Stimulated activated CD4-positive, alpha-beta T cell treated with anti-CD3 and anti-CD28 coated beads, Interleukin-15, amount 100 ng/mL, for 1 hour (primary cell): Measurements from ENCODE around the gene PSMA7.

Source experiments
- DNase-seq, 2 donors: peaks; one replicate each; pipeline ENCODE4 v3.0.0-alpha.2; 2020; ENCODE audit warnings: low read depth in 1 of 2, low spot score in 1 of 2

The PSMA7 gene

DNA sequence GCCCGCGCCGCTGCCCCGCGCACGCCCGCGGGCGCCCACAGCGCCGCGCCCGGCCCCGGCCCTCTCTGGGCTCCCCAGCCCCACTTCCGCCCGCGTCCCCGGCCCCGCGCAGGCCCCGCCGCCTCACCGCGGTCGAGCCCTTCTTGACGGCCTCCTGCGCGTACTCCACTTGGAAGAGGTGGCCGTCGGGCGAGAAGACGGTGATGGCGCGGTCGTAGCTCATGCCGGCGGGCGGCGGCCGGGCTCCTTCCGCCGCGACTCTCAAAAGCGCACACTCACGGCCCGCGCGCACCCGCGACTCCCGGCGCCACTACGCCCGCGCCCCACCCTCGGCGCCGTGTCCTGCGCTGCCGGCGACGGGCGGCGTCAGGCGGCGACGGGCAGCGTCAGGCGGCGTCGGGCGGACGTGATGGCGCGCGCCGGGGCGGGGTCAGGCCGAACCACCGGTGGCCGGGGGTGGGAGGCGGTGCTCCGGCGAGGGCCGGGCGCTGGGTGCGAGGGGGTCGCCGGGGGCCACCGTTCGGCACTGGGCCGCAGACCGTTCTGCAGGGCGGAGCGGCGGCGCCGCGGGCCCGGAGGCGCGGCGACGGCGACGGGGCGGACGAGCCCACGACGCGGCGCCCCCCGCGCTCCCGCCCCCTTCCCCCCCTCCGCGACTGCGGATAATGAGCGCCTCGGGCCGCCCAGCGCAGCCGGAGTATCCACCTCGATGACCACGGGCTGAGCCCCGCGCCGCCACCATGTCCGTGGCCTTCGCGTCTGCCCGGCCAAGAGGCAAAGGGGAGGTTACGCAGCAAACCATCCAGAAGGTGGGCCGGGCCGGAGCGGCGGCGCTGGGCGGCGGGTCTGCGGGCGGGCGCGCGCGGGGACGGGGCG lies at the start of gene PSMA7, which contains the start of gene SS18L1:
Gene PSMA7 (minus strand): TSS at position 314 of the 876 bp plus-strand sequence. CDS start 91 bp downstream, at position 223.
Gene SS18L1 (plus strand): TSS at position 689 of the 876 bp plus-strand sequence. CDS start 52 bp downstream, at position 741.
- DNase-seq, result peak; percentile 75 to 82

DNA sequence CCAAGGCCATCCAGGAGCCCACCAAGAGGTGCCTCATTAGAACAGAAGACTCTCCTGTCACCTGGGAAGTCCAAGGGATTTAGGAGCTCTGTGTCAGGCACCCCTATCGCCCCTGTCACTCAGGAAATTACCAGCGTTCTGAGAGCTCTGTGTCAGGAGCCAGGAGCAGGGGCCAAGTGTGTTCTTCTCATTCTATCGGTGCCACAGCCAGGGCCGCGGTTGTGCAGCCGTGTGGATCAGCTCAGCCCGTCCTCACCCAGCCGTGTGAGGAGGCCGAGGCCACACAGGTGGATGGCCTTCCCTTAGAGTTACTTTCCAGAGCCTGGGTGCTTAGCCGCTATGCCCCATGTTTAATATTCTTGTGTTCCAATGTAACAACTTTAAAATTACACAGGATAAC lies 49.4 kb upstream of the PSMA7 start:
- DNase-seq, result no peak

DNA sequence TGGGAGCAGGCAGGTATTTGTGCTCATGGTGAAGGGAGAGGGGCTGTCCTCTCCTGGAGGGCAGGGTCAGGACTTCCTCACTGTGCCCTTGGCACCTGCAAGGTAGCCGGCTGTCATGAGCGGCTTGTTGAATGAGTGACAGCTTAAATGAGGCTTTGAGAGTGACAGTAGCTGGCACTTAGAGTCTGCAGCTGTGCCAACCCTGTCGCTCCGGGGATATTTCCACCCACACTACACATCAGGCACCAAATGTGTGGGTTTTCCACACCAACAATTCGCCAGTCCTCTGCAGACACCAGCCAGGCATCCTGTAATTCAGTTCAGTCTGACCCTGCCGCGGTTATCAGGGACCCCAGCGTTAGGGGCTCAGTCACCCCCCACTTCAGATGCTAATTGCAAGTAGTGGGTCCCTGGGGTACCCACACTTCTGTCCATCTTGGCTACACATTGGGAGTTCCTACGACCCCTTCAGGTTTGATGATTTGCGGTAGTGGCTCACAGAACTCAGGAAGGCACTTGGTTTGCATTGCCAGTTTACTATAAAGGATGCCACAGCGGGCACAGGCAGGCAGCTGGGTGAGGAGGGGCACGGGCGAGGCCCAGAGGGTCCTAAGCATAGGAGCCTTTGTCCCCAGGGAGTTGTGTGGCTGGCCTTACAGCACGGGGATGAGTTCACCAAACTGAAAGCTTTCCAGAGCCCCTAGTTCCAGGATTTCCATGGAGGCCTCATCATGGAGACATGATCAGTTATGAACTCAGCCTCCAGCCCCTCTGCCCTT lies 48.8 kb upstream of the PSMA7 start:
- DNase-seq, result no peak

DNA sequence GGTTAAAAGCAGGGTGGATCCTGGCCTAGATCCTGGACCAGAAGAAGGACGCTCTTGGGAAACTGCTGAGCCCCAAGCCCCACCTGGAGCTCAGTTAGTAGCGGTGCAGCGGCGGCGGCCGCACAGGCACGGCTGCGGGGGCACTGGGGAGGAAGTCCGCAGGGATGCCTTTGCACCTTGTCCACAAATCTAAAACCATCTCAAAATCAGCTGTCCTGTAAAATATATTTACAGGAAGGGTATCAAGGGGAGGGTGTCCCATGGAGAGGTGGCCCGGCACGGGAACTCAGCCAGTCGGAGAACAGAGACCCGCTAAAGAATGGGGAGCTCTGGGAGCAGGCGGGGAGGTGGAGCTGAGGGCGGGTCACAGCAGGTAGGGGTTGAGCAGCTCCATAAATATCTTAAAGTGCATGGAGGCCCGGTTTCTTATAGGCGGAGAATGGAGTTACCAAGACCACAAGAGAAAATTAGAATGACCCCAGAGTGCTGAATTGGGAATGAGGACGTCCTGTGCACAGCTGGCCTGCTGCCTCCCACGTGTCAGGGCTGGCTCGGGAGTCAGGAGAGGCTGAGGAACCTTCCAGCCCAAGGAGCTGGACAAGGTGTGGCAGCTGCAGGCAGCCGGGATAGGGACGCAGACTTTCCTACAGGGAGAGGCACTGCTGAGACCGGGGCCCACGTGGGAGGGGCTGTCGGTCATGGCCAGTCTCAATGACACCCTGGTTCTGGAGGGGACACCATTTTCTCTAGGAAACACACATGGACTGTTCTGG lies 47.6 kb upstream of the PSMA7 start:
- DNase-seq, result no peak

DNA sequence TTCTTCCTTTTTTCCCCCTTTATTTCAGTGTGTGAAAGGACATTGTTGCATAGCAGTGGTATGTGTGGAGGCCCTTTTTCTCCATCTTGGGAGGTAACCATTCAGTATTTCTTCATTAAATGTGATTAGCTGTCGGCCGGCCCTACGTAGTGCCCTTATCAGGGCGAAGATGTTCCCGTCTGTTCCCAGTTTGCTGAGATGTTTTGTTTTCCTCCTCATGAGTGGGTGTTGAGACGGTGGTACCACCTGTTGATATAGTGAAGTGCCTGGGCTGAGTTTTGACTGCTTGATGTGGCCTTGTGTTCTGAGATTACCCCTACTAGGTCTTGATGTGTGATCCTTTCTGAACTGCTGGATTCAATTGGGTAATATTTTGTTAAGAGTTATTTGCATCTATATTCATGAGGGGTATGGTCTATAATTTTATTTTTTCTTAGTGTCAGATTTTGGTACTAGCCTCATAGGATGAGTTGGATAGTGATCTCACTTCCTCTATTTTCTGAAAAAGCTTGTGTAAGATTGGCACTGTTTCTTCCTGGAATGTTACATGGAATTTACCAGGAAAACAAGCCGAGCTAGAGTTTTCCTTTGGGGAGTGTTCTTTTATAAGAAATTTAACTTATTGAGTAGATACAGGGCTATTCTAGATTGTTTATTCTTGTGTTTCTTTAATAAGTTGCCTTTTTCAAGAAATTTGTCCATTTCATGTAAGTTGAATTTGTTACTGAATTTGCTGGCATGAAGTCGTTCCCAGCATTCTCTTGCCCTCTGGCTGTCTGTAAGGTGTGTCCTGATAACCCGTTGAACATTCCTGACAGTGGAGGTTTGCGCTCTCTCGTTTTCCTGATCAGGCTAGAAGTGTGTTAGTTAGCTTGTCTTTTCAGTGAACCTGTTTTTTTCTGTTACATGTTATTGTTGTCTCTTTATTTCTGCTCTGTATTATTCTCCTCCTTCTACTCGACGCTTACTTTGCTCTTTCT lies 44.0 kb upstream of the PSMA7 start:
- no peak for DNase-seq

DNA sequence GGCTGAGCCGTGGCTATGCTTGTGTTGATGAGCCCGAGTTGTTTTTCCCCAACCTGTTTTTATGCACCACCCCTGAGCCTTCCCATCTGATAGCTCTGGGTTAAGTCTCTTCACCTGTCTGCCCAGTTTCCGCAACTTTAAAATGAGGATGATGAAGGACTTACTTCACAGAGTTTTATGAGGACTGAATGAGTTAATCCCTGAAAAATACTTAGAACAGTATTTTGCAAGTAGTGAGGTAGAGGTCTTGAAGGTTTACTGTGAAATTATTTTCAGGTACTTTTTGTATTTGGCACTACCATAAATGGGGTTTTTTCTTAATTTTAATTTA lies 42.9 kb upstream of the PSMA7 start:
- no peak for DNase-seq

DNA sequence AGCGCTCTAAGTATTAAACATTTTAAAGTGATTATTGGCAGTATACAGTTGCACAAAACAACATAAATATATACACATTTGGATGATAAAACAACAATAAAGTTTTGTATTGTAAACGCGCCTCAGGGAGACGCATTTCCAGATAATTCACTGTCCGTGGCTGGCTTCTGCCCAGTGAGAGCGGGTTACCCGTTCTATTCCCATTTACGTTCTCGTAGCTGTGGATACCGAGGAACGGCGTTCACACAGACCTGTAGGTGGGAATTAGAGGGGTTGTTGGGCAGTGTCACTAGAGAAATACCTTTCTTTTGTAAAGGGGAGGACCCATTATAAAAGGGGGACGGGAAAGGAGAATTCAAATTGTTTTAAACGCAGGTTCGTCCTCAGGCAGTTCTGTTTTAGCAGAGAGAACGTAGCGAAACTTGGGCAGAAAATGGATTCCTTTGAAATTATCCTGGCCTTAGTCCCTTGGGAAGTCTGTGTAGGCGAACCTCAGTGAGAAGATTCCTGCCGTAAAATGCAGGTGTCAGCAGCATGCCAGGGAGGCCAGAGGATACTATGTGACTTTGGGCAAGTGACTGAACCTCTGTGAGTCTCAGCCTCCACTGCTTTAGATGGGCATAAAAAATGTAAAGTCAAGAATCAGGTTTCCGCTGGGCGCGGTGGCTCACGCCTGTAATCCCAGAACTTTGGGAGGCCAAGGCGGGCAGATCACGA lies 40.4 kb upstream of the PSMA7 start:
- DNase-seq, result no peak

DNA sequence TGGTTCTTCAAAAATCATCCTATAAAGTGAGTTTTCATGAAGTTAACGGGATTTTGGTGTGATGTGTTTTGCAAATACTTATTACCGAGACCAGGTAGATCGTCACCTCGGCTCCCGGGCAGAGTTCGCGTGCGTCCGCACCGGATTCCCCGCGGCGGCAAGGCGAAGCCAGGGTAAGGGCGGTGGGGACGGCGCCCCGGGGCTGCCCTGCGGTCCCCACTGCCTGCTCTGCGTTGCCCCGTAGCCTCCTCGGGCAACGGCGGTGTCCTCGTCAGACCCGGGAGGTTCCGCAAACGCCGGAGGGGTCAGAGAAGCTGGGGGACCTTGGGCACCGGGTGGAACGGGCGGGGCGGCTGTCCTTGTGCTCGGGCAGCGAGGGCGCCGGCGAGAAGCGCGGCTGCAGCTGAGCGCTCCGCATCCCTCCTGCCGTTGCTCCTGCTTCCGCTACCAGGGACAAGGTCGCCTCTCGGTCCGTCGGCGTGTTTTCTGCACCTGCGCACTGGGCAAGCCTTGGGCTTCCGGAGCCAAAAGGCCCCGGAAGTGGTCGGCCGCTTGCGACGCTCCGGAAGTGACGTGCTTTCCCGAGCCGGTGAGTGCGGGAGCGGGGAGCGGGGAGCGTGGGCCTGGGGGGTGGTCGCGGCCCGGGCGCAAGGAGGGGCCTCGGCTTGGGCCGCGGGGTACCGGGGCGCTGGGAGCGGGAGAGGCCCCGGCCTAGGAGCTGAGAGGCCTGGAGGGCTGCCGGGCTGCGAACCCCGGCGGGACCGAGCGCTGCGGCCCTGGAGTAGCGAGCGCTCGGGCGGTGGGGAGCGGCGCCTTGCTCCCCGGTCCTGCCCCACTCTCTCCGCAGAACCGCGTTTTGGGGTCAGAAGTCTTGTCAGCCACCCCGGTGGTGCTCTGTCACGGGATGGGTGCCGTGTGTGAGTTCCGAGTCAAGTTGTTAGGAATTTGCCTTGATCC lies 39.6 kb upstream of the PSMA7 start, which contains the start of gene MTG2:
Gene MTG2 (plus strand): TSS at position 560 of the 957 bp plus-strand sequence. CDS start 10,393 bp downstream, outside the sequence.
- DNase-seq, result peak; percentile 81 to 86

DNA sequence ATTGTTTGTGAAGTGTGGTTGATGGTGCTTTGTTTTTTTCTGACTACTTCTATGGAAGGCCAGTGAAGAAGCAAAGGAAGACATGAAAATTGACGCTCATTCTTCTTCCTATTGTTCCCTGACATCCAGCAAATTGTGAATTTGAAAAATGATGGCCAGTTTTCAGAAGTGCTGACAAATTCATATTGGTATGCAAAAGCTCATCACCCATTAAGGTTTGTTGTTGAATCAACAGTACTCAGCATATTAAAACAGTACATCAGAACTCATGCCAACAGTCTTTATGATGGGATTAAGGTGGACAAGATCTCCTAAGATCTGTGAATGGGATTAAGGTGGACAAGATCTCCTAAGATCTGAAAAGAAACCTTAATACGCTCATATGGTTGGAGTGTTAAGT lies 38.6 kb upstream of the PSMA7 start:
- no peak for DNase-seq

DNA sequence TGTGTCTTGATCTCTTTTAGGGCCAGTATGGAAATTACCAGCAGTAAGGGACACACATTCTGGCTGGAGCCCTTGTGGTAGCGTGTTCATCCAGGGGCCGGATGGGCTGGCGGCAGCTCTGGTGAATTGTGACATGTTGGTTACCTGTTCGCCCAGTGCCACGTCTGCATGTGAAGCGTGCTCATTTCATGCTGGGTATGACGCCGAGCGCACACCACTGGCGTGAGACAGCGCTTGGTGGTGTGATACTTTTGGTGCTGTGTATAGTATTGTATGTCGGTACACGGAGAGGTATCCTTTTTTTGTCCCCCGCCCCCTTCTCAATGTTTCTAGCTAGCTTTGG lies 35.9 kb upstream of the PSMA7 start:
- no peak for DNase-seq

DNA sequence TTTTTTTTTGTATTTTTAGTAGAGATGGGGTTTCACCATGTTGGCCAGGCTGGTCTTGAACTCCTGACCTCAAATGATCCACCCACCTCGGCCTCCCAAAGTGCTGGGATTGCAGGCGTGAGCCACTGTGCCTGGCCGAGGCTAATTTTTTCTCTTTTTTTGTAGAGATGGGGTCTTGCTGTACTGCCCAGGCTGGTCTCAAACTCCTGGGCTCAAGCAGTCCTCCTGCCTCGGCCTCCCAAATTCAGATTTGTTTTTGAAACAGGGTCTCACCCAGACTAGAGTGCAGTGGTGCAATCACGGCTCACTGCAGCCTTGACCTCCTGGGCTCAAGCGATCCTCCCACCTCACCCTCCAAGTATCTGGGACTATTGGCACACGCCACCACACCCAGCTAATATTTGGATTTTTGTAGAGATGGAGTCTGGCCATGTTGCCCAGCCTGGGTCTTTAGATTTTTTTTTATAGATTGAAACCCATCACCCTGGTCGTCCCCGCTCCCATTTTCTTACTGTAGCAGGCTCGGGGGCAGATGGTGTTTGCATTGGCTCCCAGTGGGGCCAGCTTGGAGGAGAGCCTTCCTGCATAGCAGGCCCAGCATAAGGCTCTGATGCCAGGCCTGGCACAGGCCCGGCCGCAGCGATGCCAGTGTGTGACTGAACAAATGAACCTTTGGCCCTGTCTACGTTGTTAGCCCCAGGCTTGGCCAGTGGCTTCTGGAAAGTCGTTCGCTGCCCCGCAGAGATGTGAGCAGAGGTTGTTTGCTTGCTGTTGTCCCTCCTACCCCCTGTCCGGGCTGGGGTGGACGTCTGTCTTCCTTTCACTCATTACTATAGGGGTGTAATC lies 35.3 kb upstream of the PSMA7 start:
- no peak for DNase-seq

DNA sequence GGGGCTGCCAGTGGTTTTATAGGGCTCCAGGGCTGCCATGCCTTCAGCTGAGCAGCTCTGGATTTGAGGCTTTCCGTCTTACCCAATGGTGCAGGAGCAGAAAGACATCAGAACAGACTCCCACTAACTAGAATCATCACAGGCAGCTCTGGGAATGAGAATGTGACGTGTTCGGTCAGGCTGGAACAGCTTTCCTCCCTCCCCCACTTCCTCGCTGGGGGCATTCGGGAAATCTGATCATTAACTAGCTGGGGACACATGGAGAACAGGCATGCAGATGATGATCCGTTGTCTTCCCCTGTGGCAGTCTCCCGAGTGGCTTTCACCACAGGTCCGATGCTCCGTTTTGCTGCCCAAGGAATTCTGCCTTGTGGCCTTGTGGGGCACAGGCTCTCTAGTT lies 34.1 kb upstream of the PSMA7 start:
- no peak for DNase-seq

DNA sequence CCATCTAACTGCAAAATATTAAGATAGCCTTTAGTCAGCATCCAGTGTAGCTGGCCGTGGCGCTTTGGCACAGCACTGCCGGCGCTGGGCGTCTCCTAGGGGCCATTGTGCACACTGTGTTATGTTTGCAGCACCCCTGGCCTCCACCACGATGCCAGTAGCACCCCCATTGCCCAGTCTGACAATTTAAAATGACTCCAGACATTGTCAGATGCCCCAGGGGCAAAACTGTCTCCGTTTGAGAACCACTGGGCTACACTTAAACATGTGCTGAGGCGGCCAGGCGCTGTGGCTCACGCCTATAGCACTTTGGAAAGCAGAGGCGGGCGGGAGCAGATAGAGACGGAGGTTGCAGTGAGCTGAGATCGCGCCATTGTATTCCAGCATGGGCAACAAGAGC lies 33.7 kb upstream of the PSMA7 start:
- no peak for DNase-seq

DNA sequence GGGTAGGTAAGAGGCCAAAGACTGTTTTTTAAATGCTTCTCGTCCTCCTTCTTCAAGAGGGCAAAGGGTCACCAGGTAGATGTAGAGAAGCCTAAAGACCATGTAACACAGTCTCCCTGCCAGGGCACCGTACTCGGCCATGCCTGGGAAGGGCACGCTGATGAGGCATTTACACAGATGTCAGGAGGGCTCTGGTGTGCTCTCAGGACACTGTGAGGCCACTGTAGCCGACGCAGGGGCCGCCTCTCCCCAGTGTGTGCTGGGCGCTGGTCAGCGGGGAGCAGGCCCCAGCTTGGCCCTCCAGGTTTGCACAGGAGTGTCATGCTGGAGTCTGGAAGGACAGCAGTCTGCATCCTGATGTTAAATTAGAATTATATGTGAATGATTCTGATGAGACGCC lies 32.5 kb upstream of the PSMA7 start:
- DNase-seq, result no peak

DNA sequence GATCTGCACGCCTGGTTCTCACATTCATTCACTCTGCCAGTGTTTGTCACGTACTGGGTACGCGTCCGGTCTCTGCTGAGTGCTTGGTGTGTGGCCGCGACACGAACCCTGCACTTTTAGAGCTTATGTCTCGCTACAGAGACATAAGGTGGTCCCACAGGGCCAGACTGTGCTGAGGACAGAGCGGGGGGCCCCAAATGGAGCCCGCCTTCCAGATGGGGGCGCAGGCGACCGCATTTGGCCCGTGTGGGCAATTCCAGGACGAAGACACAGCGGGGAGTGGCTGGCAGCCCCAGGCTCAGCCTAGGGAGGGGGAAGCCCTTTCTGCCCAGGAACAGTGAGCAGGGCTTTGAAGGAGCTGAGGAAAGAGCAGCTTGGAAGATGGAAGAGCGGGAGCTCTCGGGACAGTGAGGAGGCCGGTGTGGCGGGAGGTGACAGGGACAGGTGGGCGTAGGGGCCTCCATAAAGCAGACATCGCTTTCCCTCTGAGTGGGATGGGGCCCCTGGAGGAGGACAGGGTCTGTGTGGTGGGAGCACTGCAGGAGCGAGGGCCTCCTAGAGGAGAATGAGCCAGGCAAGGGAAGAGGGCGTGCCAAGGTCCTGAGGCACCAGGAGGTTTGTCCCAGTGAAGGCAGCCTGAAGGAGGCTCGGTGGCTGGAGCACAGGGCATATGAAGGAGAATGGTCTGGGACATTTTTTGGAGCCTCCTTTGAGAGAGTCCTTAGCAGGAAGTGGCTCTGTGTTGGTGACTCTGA lies 31.9 kb upstream of the PSMA7 start:
- no peak for DNase-seq

DNA sequence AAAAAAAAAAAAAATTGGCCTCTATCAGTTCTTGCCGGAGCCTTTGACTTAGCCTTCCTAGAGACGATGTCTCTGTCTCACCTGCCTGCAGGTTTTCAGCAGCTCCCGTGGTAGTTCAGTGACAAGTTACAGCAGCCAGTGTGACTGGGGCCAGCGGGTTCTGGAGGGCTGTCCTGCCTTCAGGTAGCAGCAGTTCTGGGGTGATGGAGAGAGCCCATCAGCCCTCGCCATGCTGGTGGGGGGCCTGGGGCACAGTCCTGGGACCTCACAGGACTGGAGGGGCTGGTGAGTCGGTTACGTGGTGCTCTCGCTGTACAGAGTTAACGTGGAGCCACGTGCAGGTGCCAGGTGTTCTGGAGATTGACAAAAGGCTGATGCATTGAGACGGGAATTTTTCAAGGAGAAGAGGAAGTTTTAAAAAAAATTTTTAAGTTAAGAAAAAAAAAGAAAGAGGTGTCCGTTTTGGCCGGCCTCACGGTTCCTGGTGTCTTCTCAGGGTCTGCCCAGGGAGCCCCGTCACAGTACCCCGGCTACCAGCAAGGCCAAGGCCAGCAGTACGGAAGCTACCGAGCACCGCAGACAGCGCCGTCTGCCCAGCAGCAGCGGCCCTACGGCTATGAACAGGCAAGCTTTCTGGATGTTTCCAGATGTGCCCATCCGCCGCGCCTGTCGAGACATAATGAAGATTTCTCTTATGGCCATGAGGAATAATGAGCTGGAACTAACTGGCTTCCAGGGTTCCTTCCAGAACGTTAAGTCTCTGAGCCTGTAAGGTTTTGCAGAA lies 31.0 kb upstream of the PSMA7 start:
- DNase-seq, result no peak
